Left hindlimb (tissue), 1 donor: ENCODE measurements around the gene GPR42.
"Not testable (repeated sequence)": the region's sequence is repeated elsewhere in the genome, so short reads cannot be mapped to it uniquely, and the experiment has no call there.

Source experiments
- DNase-seq: peaks from one replicate; pipeline ENCODE4 v3.0.0-alpha.2; 2018

GPR42 gene

GRCh38 chr19:35363711-35364425 is 7.0 kb upstream of the GPR42 start:
- DNase-seq, result no peak

- no peak for DNase-seq
These were observed 5.6 kb upstream of the GPR42 start for GRCh38 chr19:35365303-35365702.

- DNase-seq, result no peak
These were observed 2.5 kb upstream of the GPR42 start for GRCh38 chr19:35368378-35368777.

- DNase-seq, result no peak
These were observed 1.3 kb upstream of the GPR42 start for GRCh38 chr19:35369522-35369921.

- no peak for DNase-seq
These were observed 2.6 kb downstream of the GPR42 start for GRCh38 chr19:35373492-35373891.

- not testable (repeated sequence) for DNase-seq
These were observed 3.2 kb downstream of the GPR42 start for GRCh38 chr19:35374031-35374430.

- DNase-seq, result no peak
These were observed 4.8 kb downstream of the GPR42 start for GRCh38 chr19:35375505-35376307.

GRCh38 chr19:35377656-35378055 is 6.8 kb downstream of the GPR42 start:
- DNase-seq, result no peak

- no peak for DNase-seq
These were observed 7.5 kb downstream of the GPR42 start for GRCh38 chr19:35378356-35378755.

- DNase-seq, result not testable (repeated sequence)
These were observed 8.7 kb downstream of the GPR42 start for GRCh38 chr19:35379545-35379944.

GRCh38 chr19:35379992-35380391 is 9.1 kb downstream of the GPR42 start:
- DNase-seq, result no peak

GRCh38 chr19:35380450-35381124 is 9.7 kb downstream of the GPR42 start:
- no peak for DNase-seq

GRCh38 chr19:35381318-35381717 is 10.4 kb downstream of the GPR42 start:
- no peak for DNase-seq

- no peak for DNase-seq
These were observed 11.1 kb downstream of the GPR42 start for GRCh38 chr19:35381926-35382325.

- DNase-seq, result no peak
These were observed 12.7 kb downstream of the GPR42 start for GRCh38 chr19:35383536-35383935.

- no peak for DNase-seq
These were observed 17.6 kb downstream of the GPR42 start for GRCh38 chr19:35388277-35389054.

GRCh38 chr19:35389192-35389861 is 18.5 kb downstream of the GPR42 start:
- DNase-seq, result no peak

- no peak for DNase-seq
These were observed 22.2 kb downstream of the GPR42 start for GRCh38 chr19:35392742-35393715.

GRCh38 chr19:35395382-35396199 is 24.7 kb downstream of the GPR42 start:
- no peak for DNase-seq

- no peak for DNase-seq
These were observed 25.5 kb downstream of the GPR42 start for GRCh38 chr19:35396240-35396885.
